Vagina (tissue), 2 donors: ENCODE measurements around the gene SCFD2.

Experiments
- POLR2A ChIP-seq, 2 donors: fragments of 450-650 bp; IDR thresholded peaks; one replicate each; pipeline ENCODE4 v1.6.1; 2017; ENCODE audit warnings: antibody characterized with exemption in 2 of 2, mild to moderate bottlenecking in 2 of 2, moderate library complexity in 2 of 2
- POLR2AphosphoS5 ChIP-seq, 2 donors: sonication (generic); formaldehyde crosslinking; IDR thresholded peaks; one replicate each; pipeline ENCODE4 v1.9.0; 2017; ENCODE audit warnings: antibody characterized with exemption in 2 of 2, mild to moderate bottlenecking in 2 of 2, low read depth in 1 of 2; ENCODE audit not compliant: insufficient read depth in 1 of 2
- TF ChIP-seq, protein P1 (sequence below), 3 experiments: fragments of 450-650 bp in 2 of 3; fragments of 200-600 bp in 1 of 3; sonication (generic) in 1 of 3; IDR thresholded peaks; one replicate each; pipeline ENCODE4 v1.5.1; 2017 to 2019; ENCODE audit warnings: antibody characterized with exemption in 3 of 3, mild to moderate bottlenecking in 2 of 3, moderate library complexity in 2 of 3

DNA sequence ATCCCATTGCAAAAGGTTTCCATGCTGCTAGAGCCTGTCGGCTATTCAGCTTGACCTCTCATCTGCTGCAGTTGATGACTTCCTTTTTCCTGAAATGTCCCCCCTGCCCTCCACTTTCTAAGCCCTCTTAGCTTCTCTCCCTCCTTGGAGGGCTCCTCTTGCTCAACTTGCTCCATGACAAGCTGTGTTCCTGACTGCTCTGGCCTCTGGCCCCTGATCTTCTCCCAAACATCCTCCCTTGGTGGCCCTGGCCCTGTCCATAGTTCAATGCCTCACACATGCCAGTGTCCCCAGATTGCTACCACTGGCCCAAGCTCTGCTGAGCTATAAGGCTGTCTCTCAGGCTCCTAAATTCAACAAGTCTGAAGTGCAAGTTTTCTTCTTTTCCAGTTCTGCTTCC is 474.1 kb downstream of the SCFD2 start:
- TF ChIP-seq POLR2AphosphoS5 (IDR thresholded peaks at IDR 0.05; ENCODE audit: insufficient read depth in 1 of 2, low read depth in 1 of 2), result no peak
- TF ChIP-seq POLR2A (IDR thresholded peaks at IDR 0.05), result no peak
- TF ChIP-seq, protein P1, sequence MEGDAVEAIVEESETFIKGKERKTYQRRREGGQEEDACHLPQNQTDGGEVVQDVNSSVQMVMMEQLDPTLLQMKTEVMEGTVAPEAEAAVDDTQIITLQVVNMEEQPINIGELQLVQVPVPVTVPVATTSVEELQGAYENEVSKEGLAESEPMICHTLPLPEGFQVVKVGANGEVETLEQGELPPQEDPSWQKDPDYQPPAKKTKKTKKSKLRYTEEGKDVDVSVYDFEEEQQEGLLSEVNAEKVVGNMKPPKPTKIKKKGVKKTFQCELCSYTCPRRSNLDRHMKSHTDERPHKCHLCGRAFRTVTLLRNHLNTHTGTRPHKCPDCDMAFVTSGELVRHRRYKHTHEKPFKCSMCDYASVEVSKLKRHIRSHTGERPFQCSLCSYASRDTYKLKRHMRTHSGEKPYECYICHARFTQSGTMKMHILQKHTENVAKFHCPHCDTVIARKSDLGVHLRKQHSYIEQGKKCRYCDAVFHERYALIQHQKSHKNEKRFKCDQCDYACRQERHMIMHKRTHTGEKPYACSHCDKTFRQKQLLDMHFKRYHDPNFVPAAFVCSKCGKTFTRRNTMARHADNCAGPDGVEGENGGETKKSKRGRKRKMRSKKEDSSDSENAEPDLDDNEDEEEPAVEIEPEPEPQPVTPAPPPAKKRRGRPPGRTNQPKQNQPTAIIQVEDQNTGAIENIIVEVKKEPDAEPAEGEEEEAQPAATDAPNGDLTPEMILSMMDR (IDR thresholded peaks at IDR 0.05), result no peak
